GM23338 (cell line): ENCODE measurements around the gene DLGAP5. TPM values are rescaled to one million over a fixed set of nuclear protein-coding genes. Genes with fewer than 3 reads are reported as not detected.

Source experiments
- ATAC-seq: fragments of 200-7000 bp; cut with Tn5 transposase; 3 replicates; pipeline ENCODE4 v1.9.1; 2020
- DNase-seq: peaks from one replicate; pipeline ENCODE4 v3.0.0-alpha.2; 2015; ENCODE audit warnings: low spot score
- H2AFZ ChIP-seq: fragments of 200-600 bp; sonication (generic); 2 replicates; pipeline ENCODE4 v1.8.0; 2016; ENCODE audit warnings: antibody characterized with exemption, mild to moderate bottlenecking, moderate library complexity
- H3F3A ChIP-seq: fragments of 200-600 bp; sonication (generic); replicated peaks from 2 replicates; pipeline ENCODE4 v1.8.0; 2017; ENCODE audit warnings: antibody characterized with exemption, mixed run types, low read depth
- H3K27ac ChIP-seq: fragments of 200-600 bp; sonication (generic); 2 replicates; pipeline ENCODE4 v1.6.1; 2016; ENCODE audit warnings: low read depth
- H3K27me3 ChIP-seq: fragments of 200-600 bp; sonication (generic); 2 replicates; pipeline ENCODE4 v1.8.0; 2016; ENCODE audit warnings: mild to moderate bottlenecking, mixed run types, moderate library complexity; ENCODE audit not compliant: insufficient read depth
- H3K36me3 ChIP-seq: fragments of 200-600 bp; sonication (generic); 2 replicates; pipeline ENCODE4 v1.8.0; 2016; ENCODE audit warnings: mild to moderate bottlenecking; ENCODE audit not compliant: insufficient read depth
- H3K4me1 ChIP-seq: fragments of 200-600 bp; sonication (generic); 2 replicates; pipeline ENCODE4 v1.8.0; 2016; ENCODE audit warnings: mild to moderate bottlenecking, moderate library complexity; ENCODE audit not compliant: insufficient read depth
- H3K4me2 ChIP-seq: fragments of 200-600 bp; sonication (generic); 2 replicates; pipeline ENCODE4 v1.7.1; 2017; ENCODE audit warnings: mixed run types
- H3K4me3 ChIP-seq: fragments of 200-600 bp; sonication (generic); 2 replicates; pipeline ENCODE4 v1.6.1; 2016; ENCODE audit warnings: mixed run types
- H3K79me2 ChIP-seq: fragments of 200-600 bp; sonication (generic); replicated peaks from 2 replicates; pipeline ENCODE4 v1.8.0; 2017; ENCODE audit warnings: mild to moderate bottlenecking; ENCODE audit not compliant: insufficient read depth
- H3K9me2 ChIP-seq: fragments of 200-600 bp; sonication (generic); 2 replicates; pipeline ENCODE4 v1.8.0; 2017; ENCODE audit not compliant: insufficient read depth
- H4K20me1 ChIP-seq: fragments of 200-600 bp; sonication (generic); replicated peaks from 2 replicates; pipeline ENCODE4 v1.8.0; 2017; ENCODE audit warnings: mild to moderate bottlenecking; ENCODE audit not compliant: insufficient read depth
- H3K27ac Mint-ChIP-seq: 2 replicates; pipeline ENCODE4 v1.8.0; 2020; ENCODE audit warnings: inconsistent platforms, mild to moderate bottlenecking, moderate library complexity, mixed read lengths
- H3K27me3 Mint-ChIP-seq: 3 replicates; pipeline ENCODE4 v1.8.0; 2022; ENCODE audit warnings: low read depth, mild to moderate bottlenecking, moderate library complexity, mixed read lengths, inconsistent platforms; ENCODE audit not compliant: insufficient read depth, poor library complexity
- H3K36me3 Mint-ChIP-seq: 3 replicates; pipeline ENCODE4 v1.8.0; 2021; ENCODE audit warnings: low read depth, mild to moderate bottlenecking, inconsistent platforms, moderate library complexity, mixed read lengths
- H3K4me1 Mint-ChIP-seq: 3 replicates; pipeline ENCODE4 v1.8.0; 2020; ENCODE audit warnings: mild to moderate bottlenecking, inconsistent platforms, mixed read lengths
- H3K4me3 Mint-ChIP-seq: 3 replicates; pipeline ENCODE4 v1.8.0; 2021; ENCODE audit warnings: moderate library complexity, mild to moderate bottlenecking, inconsistent platforms, mixed read lengths
- H3K9me3 Mint-ChIP-seq: 3 replicates; pipeline ENCODE4 v1.8.0; 2020; ENCODE audit warnings: moderate library complexity, mild to moderate bottlenecking, inconsistent platforms, mixed read lengths
- CREB1 ChIP-seq: fragments of 250-450 bp; sonication (Bioruptor Pico); IDR thresholded peaks from 2 replicates; pipeline ENCODE4 v1.5.0; 2020; ENCODE audit warnings: low read depth, mild to moderate bottlenecking, moderate library complexity
- EZH2phosphoT487 ChIP-seq: fragments of 200-600 bp; sonication (generic); IDR thresholded peaks from one replicate; pipeline ENCODE4 v1.8.1; 2018; ENCODE audit warnings: antibody characterized with exemption; ENCODE audit not compliant: unreplicated experiment
- ZNF331 ChIP-seq: fragments of 250-450 bp; sonication (Bioruptor Pico); IDR thresholded peaks from 2 replicates; pipeline ENCODE4 v1.5.0; 2020; ENCODE audit warnings: low read depth, mild to moderate bottlenecking, moderate library complexity
- polyA plus RNA-seq: library from polyadenylated mRNA; unstranded; fragments of >200 nt; fragmentation: Nextera tagmentation; extraction: Ambion mirVana; gene quantifications from 2 replicates; pipeline ENCODE4 v1.2.1, GENCODE V29; 2016
- total RNA-seq: library from RNA; depleted of rRNA; stranded (reverse); fragments of >200 nt; shearing (Covaris generic); gene quantifications from 2 replicates; pipeline ENCODE4 v1.2.3, GENCODE V29; 2014
- TF ChIP-seq, protein P1 (sequence below): fragments of 250-450 bp; sonication (Bioruptor Pico); IDR thresholded peaks from 2 replicates; pipeline ENCODE4 v1.5.0; 2020; ENCODE audit warnings: mild to moderate bottlenecking, moderate library complexity
- TF ChIP-seq, protein P2 (sequence below): IDR thresholded peaks from one replicate; pipeline ENCODE4 v1.6.1; 2018; ENCODE audit warnings: antibody characterized with exemption; ENCODE audit not compliant: unreplicated experiment
- TF ChIP-seq, protein P3 (sequence below), 2 experiments: fragments of 200-600 bp in 1 of 2; sonication (generic) in 1 of 2; conservative IDR thresholded peaks; 2 replicates each; pipeline versions ENCODE4 v1.5.1 to v1.6.1; 2016 to 2017; ENCODE audit warnings: antibody characterized with exemption in 2 of 2, low read depth in 2 of 2, mild to moderate bottlenecking in 2 of 2, moderate library complexity in 1 of 2

DLGAP5 gene
- total and polyA plus RNA-seq, 2 experiments from 2014 or later: 110 to 117 TPM

GRCh38 chr14:55142466-55142865 lies 48.9 kb downstream of the DLGAP5 start:
- Mint-ChIP-seq H3K9me3 (no peaks in the 10 kb centered on the region), H3K27ac (no peak overlapping the region), H3K4me3 (no peak overlapping the region), H3K36me3 (peaks cover 38% of the 10 kb centered on the region), H3K27me3 (peaks cover 2% of the 10 kb centered on the region), H3K4me1 (no peaks in the 10 kb centered on the region)
- DNase-seq (no peak), ATAC-seq (no peak)
- Histone ChIP-seq H3K4me1 (no peaks in the 10 kb centered on the region), H3K9me2 (no peaks in the 10 kb centered on the region), H3K36me3 (peaks cover 28% of the 10 kb centered on the region; the same call in 1 of the 2 replicates), H2AFZ (no peak overlapping the region), H4K20me1 (no peaks in the 10 kb centered on the region; the same call in 1 of the 2 replicates), H3K4me2 (no peak overlapping the region), H3K27me3 (no peaks in the 10 kb centered on the region), H3K4me3 (no peak overlapping the region), H3F3A (no peaks in the 10 kb centered on the region), H3K79me2 (no peaks in the 10 kb centered on the region), H3K27ac (no peak overlapping the region)
- TF ChIP-seq, protein P1, sequence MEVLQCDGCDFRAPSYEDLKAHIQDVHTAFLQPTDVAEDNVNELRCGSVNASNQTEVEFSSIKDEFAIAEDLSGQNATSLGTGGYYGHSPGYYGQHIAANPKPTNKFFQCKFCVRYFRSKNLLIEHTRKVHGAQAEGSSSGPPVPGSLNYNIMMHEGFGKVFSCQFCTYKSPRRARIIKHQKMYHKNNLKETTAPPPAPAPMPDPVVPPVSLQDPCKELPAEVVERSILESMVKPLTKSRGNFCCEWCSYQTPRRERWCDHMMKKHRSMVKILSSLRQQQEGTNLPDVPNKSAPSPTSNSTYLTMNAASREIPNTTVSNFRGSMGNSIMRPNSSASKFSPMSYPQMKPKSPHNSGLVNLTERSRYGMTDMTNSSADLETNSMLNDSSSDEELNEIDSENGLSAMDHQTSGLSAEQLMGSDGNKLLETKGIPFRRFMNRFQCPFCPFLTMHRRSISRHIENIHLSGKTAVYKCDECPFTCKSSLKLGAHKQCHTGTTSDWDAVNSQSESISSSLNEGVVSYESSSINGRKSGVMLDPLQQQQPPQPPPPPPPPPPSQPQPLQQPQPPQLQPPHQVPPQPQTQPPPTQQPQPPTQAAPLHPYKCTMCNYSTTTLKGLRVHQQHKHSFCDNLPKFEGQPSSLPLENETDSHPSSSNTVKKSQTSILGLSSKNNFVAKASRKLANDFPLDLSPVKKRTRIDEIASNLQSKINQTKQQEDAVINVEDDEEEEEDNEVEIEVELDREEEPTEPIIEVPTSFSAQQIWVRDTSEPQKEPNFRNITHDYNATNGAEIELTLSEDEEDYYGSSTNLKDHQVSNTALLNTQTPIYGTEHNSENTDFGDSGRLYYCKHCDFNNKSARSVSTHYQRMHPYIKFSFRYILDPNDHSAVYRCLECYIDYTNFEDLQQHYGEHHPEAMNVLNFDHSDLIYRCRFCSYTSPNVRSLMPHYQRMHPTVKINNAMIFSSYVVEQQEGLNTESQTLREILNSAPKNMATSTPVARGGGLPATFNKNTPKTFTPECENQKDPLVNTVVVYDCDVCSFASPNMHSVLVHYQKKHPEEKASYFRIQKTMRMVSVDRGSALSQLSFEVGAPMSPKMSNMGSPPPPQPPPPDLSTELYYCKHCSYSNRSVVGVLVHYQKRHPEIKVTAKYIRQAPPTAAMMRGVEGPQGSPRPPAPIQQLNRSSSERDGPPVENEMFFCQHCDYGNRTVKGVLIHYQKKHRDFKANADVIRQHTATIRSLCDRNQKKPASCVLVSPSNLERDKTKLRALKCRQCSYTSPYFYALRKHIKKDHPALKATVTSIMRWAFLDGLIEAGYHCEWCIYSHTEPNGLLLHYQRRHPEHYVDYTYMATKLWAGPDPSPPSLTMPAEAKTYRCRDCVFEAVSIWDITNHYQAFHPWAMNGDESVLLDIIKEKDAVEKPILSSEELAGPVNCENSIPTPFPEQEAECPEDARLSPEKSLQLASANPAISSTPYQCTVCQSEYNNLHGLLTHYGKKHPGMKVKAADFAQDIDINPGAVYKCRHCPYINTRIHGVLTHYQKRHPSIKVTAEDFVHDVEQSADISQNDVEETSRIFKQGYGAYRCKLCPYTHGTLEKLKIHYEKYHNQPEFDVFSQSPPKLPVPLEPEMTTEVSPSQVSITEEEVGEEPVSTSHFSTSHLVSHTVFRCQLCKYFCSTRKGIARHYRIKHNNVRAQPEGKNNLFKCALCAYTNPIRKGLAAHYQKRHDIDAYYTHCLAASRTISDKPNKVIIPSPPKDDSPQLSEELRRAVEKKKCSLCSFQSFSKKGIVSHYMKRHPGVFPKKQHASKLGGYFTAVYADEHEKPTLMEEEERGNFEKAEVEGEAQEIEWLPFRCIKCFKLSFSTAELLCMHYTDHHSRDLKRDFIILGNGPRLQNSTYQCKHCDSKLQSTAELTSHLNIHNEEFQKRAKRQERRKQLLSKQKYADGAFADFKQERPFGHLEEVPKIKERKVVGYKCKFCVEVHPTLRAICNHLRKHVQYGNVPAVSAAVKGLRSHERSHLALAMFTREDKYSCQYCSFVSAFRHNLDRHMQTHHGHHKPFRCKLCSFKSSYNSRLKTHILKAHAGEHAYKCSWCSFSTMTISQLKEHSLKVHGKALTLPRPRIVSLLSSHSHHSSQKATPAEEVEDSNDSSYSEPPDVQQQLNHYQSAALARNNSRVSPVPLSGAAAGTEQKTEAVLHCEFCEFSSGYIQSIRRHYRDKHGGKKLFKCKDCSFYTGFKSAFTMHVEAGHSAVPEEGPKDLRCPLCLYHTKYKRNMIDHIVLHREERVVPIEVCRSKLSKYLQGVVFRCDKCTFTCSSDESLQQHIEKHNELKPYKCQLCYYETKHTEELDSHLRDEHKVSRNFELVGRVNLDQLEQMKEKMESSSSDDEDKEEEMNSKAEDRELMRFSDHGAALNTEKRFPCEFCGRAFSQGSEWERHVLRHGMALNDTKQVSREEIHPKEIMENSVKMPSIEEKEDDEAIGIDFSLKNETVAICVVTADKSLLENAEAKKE (CRISPR knock-in tag): no peak
- TF ChIP-seq ZNF331 (CRISPR knock-in tag): no peak
- TF ChIP-seq, protein P2, sequence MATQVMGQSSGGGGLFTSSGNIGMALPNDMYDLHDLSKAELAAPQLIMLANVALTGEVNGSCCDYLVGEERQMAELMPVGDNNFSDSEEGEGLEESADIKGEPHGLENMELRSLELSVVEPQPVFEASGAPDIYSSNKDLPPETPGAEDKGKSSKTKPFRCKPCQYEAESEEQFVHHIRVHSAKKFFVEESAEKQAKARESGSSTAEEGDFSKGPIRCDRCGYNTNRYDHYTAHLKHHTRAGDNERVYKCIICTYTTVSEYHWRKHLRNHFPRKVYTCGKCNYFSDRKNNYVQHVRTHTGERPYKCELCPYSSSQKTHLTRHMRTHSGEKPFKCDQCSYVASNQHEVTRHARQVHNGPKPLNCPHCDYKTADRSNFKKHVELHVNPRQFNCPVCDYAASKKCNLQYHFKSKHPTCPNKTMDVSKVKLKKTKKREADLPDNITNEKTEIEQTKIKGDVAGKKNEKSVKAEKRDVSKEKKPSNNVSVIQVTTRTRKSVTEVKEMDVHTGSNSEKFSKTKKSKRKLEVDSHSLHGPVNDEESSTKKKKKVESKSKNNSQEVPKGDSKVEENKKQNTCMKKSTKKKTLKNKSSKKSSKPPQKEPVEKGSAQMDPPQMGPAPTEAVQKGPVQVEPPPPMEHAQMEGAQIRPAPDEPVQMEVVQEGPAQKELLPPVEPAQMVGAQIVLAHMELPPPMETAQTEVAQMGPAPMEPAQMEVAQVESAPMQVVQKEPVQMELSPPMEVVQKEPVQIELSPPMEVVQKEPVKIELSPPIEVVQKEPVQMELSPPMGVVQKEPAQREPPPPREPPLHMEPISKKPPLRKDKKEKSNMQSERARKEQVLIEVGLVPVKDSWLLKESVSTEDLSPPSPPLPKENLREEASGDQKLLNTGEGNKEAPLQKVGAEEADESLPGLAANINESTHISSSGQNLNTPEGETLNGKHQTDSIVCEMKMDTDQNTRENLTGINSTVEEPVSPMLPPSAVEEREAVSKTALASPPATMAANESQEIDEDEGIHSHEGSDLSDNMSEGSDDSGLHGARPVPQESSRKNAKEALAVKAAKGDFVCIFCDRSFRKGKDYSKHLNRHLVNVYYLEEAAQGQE: no peak
- no peak for TF ChIP-seq EZH2phosphoT487
- no peak for TF ChIP-seq CREB1 (CRISPR knock-in tag)
- TF ChIP-seq, protein P3, sequence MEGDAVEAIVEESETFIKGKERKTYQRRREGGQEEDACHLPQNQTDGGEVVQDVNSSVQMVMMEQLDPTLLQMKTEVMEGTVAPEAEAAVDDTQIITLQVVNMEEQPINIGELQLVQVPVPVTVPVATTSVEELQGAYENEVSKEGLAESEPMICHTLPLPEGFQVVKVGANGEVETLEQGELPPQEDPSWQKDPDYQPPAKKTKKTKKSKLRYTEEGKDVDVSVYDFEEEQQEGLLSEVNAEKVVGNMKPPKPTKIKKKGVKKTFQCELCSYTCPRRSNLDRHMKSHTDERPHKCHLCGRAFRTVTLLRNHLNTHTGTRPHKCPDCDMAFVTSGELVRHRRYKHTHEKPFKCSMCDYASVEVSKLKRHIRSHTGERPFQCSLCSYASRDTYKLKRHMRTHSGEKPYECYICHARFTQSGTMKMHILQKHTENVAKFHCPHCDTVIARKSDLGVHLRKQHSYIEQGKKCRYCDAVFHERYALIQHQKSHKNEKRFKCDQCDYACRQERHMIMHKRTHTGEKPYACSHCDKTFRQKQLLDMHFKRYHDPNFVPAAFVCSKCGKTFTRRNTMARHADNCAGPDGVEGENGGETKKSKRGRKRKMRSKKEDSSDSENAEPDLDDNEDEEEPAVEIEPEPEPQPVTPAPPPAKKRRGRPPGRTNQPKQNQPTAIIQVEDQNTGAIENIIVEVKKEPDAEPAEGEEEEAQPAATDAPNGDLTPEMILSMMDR (conservative IDR thresholded peaks at IDR 0.05; ENCODE audit: low read depth in 2 of 2): no peak
